SK-N-SH treated with all-trans-retinoic acid at 6 μM for 48 hours (cell line): ENCODE data around the gene ITK.

Experiments
- ARNTL ChIP-seq: fragments of 450-650 bp; formaldehyde crosslinking; IDR thresholded peaks from 2 replicates; pipeline ENCODE4 v1.5.0; 2020; ENCODE audit warnings: low read depth, mild to moderate bottlenecking, moderate library complexity, borderline replicate concordance
- BACH2 ChIP-seq: fragments of 250-450 bp; sonication (Bioruptor Pico); IDR thresholded peaks from 2 replicates; pipeline ENCODE4 v1.9.0; 2021; ENCODE audit warnings: mild to moderate bottlenecking, borderline replicate concordance
- CREB5 ChIP-seq: fragments of 250-450 bp; sonication (Bioruptor Pico); IDR thresholded peaks from 2 replicates; pipeline ENCODE4 v1.5.1; 2020; ENCODE audit warnings: low read depth, mild to moderate bottlenecking, moderate library complexity
- ESRRG ChIP-seq: fragments of 250-450 bp; sonication (Bioruptor Pico); IDR thresholded peaks from 2 replicates; pipeline ENCODE4 v1.6.1; 2021; ENCODE audit warnings: mild to moderate bottlenecking
- ISL1 ChIP-seq: fragments of 250-450 bp; sonication (Bioruptor Pico); IDR thresholded peaks from 2 replicates; pipeline ENCODE4 v2.1.2; 2022; ENCODE audit warnings: mild to moderate bottlenecking, moderate library complexity
- OSR1 ChIP-seq: fragments of 250-450 bp; sonication (Bioruptor Pico); IDR thresholded peaks from 2 replicates; pipeline ENCODE4 v1.8.0; 2022; ENCODE audit warnings: moderate library complexity, mild to moderate bottlenecking, inconsistent platforms
- PATZ1 ChIP-seq: fragments of 250-450 bp; sonication (Bioruptor Pico); IDR thresholded peaks from 2 replicates; pipeline ENCODE4 v1.8.0; 2020; ENCODE audit warnings: mild to moderate bottlenecking, moderate library complexity, borderline replicate concordance
- POU6F1 ChIP-seq: fragments of 250-450 bp; sonication (Bioruptor Pico); IDR thresholded peaks from 2 replicates; pipeline ENCODE4 v1.8.0; 2021; ENCODE audit warnings: low read depth, mild to moderate bottlenecking, moderate library complexity, borderline replicate concordance
- RARB ChIP-seq: fragments of 250-450 bp; sonication (Bioruptor Pico); IDR thresholded peaks from 2 replicates; pipeline ENCODE4 v1.8.0; 2021; ENCODE audit warnings: mild to moderate bottlenecking, moderate library complexity
- SNAI2 ChIP-seq: fragments of 250-450 bp; sonication (Bioruptor Pico); IDR thresholded peaks from 2 replicates; pipeline ENCODE4 v1.5.0; 2020; ENCODE audit warnings: mild to moderate bottlenecking, moderate library complexity
- TCF4 ChIP-seq: fragments of 250-450 bp; sonication (Bioruptor Pico); IDR thresholded peaks from 2 replicates; pipeline ENCODE4 v1.8.0; 2021; ENCODE audit warnings: mild to moderate bottlenecking, moderate library complexity, borderline replicate concordance
- ZFP30 ChIP-seq: fragments of 450-650 bp; formaldehyde crosslinking; IDR thresholded peaks from 2 replicates; pipeline ENCODE4 v1.5.0; 2022; ENCODE audit warnings: mild to moderate bottlenecking, moderate library complexity
- ZNF70 ChIP-seq: fragments of 450-650 bp; formaldehyde crosslinking; IDR thresholded peaks from 2 replicates; pipeline ENCODE4 v1.5.0; 2020; ENCODE audit warnings: mild to moderate bottlenecking, moderate library complexity
- ZNF8 ChIP-seq: fragments of 450-650 bp; formaldehyde crosslinking; IDR thresholded peaks from 2 replicates; pipeline ENCODE4 v1.5.0; 2020; ENCODE audit warnings: mild to moderate bottlenecking, moderate library complexity

- no peak for TF ChIP-seq BACH2 (CRISPR knock-in tag)
- TF ChIP-seq OSR1: no peak
- no peak for TF ChIP-seq PATZ1 (CRISPR knock-in tag)
- no peak for TF ChIP-seq RARB
- TF ChIP-seq ZFP30 (CRISPR knock-in tag): no peak
- no peak for TF ChIP-seq ZNF8 (CRISPR knock-in tag)
- TF ChIP-seq ESRRG: no peak
- no peak for TF ChIP-seq SNAI2
- TF ChIP-seq ARNTL (CRISPR knock-in tag): no peak
- TF ChIP-seq POU6F1 (CRISPR knock-in tag): no peak
- no peak for TF ChIP-seq ISL1 (CRISPR knock-in tag)
- TF ChIP-seq ZNF70 (CRISPR knock-in tag): no peak
- TF ChIP-seq TCF4 (CRISPR knock-in tag): no peak
- TF ChIP-seq CREB5: no peak
Measured at GRCh38 chr5:157161996-157162395, 18.6 kb upstream of the ITK start.
